Tibial artery (tissue), 4 donors: Measurements from ENCODE around the gene RTP2.

Experiments used
- DNase-seq, 2 donors: peaks; one replicate each; pipeline ENCODE4 v3.0.0-alpha.2; 2019
- H3K27ac ChIP-seq, 2 donors: fragments of 200-600 bp; sonication (generic) in 1 of 2; 1 replicate in 1 of 2; 2 replicates in 1 of 2; pipeline ENCODE4 v1.5.1; 2018 to 2019; ENCODE audit warnings: mild to moderate bottlenecking in 1 of 2
- H3K27me3 ChIP-seq, 2 donors: fragments of 200-600 bp; sonication (generic) in 1 of 2; one replicate each; pipeline versions ENCODE4 v1.5.1 to v1.6.0; 2016 to 2019
- H3K36me3 ChIP-seq, 3 donors: fragments of 200-600 bp; sonication (generic) in 2 of 3; one replicate each; pipeline ENCODE4 v1.5.1; 2016 to 2019; ENCODE audit warnings: mild to moderate bottlenecking in 2 of 3
- H3K4me1 ChIP-seq, 4 donors: fragments of 200-600 bp; sonication (generic) in 2 of 4; 1 replicate in 3 of 4; 2 replicates in 1 of 4; pipeline ENCODE4 v1.5.1; 2016 to 2019
- H3K4me3 ChIP-seq, 2 donors: fragments of 200-600 bp; sonication (generic) in 1 of 2; 1 replicate in 1 of 2; 2 replicates in 1 of 2; pipeline ENCODE4 v1.5.1; 2018 to 2019; ENCODE audit warnings: mild to moderate bottlenecking in 2 of 2
- H3K9me3 ChIP-seq, 3 donors: fragments of 200-600 bp; sonication (generic) in 1 of 3; one replicate each; pipeline ENCODE4 v1.5.1; 2016 to 2019
- intact Hi-C: fragments of 100-400 bp; cut with DNase I; formaldehyde crosslinking; loops from one replicate; pipeline ENCODE4 v1.15.0; 2023; ENCODE audit warnings: low total_unique reads
- TF ChIP-seq, protein P1 (sequence below), 2 experiments: fragments of 200-600 bp in 1 of 2; fragments of 450-650 bp in 1 of 2; IDR thresholded peaks; one replicate each; pipeline ENCODE4 v1.5.1; 2017 to 2019; ENCODE audit warnings: antibody characterized with exemption in 2 of 2, mild to moderate bottlenecking in 1 of 2, moderate library complexity in 1 of 2

The RTP2 gene, protein sequence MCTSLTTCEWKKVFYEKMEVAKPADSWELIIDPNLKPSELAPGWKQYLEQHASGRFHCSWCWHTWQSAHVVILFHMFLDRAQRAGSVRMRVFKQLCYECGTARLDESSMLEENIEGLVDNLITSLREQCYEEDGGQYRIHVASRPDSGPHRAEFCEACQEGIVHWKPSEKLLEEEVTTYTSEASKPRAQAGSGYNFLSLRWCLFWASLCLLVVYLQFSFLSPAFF

DNA sequence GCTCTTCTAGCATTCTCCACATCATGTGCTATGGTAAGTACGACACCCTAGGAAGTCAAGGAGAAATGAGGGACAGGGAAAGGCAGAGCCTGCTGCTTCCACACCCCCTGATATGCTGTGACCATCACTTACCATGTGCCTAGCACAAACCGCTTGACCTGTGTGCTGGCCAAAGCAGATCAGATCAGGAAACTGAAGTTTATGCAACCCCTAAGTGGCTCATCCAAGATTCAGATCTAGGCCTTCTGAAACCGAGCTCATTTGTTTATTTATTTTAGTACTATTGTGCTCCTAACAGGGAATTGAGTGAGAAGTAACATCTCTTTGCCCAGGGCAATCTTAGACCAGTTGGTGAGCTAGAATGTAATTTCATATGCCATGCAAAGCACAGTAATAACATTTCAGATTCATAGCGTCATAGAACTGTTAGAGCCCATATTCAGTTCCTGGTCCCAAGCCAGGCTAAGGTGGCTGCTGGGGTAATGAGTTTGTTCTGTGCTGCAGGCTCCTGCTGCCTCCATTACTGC lies at the start of gene RTP2:
TSS of gene RTP2 (minus strand) at position 51 of the 527 bp plus-strand sequence. CDS start 429 bp downstream, outside the sequence.
- Histone ChIP-seq H3K27ac (no peak within 1 kb of the TSS), H3K4me3 (no peak within 1 kb of the TSS), H3K27me3 (no peaks in the 10 kb centered on the region), H3K9me3 (no peaks in the 10 kb centered on the region), H3K36me3 (no peaks in the 10 kb centered on the region), H3K4me1 (peaks cover 0 to 5% (median 0%) of the 10 kb centered on the region in 4 donors)
- DNase-seq = no peak
- TF ChIP-seq, protein P1, sequence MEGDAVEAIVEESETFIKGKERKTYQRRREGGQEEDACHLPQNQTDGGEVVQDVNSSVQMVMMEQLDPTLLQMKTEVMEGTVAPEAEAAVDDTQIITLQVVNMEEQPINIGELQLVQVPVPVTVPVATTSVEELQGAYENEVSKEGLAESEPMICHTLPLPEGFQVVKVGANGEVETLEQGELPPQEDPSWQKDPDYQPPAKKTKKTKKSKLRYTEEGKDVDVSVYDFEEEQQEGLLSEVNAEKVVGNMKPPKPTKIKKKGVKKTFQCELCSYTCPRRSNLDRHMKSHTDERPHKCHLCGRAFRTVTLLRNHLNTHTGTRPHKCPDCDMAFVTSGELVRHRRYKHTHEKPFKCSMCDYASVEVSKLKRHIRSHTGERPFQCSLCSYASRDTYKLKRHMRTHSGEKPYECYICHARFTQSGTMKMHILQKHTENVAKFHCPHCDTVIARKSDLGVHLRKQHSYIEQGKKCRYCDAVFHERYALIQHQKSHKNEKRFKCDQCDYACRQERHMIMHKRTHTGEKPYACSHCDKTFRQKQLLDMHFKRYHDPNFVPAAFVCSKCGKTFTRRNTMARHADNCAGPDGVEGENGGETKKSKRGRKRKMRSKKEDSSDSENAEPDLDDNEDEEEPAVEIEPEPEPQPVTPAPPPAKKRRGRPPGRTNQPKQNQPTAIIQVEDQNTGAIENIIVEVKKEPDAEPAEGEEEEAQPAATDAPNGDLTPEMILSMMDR (IDR thresholded peaks at IDR 0.05) = no peak
- intact Hi-C loops = no loop called here

- intact Hi-C loops = no loop called here
- no peak overlapping the region for H3K4me3 ChIP-seq
- peaks cover 0 to 26% (median 17%) of the 10 kb centered on the region in 4 donors for H3K4me1 ChIP-seq
These were observed 48.3 kb upstream of the RTP2 start for GRCh38 chr3:187750513-187751123.

GRCh38 chr3:187750006-187750512 lies 47.7 kb upstream of the RTP2 start:
- Histone ChIP-seq H3K27ac (no peak overlapping the region), H3K9me3 (no peaks in the 10 kb centered on the region), H3K4me1 (peaks cover 0 to 26% (median 17%) of the 10 kb centered on the region in 4 donors), H3K4me3 (no peak overlapping the region), H3K27me3 (no peaks in the 10 kb centered on the region), H3K36me3 (no peaks in the 10 kb centered on the region)
- DNase-seq = no peak
- intact Hi-C loops = no loop called here
- TF ChIP-seq, protein P1 (IDR thresholded peaks at IDR 0.05) = no peak

More at GRCh38 chr3:187750513-187751123, 48.3 kb upstream of the RTP2 start:
- Histone ChIP-seq H3K36me3 (no peaks in the 10 kb centered on the region), H3K27me3 (no peaks in the 10 kb centered on the region), H3K27ac (no peak overlapping the region), H3K9me3 (no peaks in the 10 kb centered on the region)
- TF ChIP-seq, protein P1 (IDR thresholded peaks at IDR 0.05) = no peak
- DNase-seq = no peak

DNA sequence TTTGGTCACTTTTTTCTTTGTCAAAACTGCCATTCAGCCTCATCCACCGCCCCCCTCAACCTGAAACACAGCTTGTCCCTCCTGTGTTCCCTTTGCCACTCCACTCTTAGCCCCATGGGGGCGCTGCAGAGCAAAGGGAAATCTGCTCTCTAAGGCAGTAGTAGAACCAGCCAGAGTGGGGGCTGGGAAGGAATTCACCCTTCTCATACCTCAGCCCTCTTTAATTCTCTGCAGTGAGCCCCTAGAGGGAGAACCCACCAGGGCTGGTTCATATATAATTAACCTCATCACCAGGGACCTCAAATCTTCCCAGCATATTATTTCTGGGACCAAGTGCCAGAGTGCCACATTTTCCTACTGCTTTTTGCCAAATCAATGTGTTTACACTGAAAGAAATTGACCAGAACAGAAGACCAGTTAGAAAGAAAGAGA lies 45.7 kb upstream of the RTP2 start:
- no peaks in the 10 kb centered on the region for H3K36me3 ChIP-seq
- DNase-seq = peak; percentile 95 to 96
- H3K4me3 ChIP-seq = no peak overlapping the region
- peak overlapping the region; percentile 93 to 99 for H3K27ac ChIP-seq
- peaks cover 0 to 26% (median 17%) of the 10 kb centered on the region in 4 donors for H3K4me1 ChIP-seq
- intact Hi-C loops = loop anchor here (5.0 to 10.0 kb wide), 3 partner anchors 304 to 857 kb away; no protein-coding TSS in a partner anchor
- no peaks in the 10 kb centered on the region for H3K9me3 ChIP-seq
- no peaks in the 10 kb centered on the region for H3K27me3 ChIP-seq
- TF ChIP-seq, protein P1 (IDR thresholded peaks at IDR 0.05) = peak; percentile 94 to 96

DNA sequence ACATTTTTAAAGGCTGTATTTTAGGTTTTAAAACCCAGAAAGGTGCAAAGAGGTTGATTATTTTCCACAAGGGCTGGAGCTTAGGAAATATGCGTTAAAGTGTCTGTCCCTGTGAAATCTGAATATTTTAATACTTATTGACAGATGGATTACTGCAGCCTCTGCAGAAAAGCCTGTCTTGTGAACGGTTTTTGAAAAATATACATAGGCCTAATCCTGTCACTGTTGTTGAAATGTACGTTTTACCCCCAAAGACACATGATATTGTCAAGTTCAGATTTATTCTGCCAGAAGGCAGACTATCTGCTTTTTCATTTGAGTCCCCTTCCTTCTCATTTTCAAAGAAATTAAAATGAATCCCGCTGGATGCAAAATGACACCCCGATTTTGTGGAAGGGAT lies 45.1 kb upstream of the RTP2 start:
- no peak for DNase-seq
- H3K36me3 ChIP-seq = no peaks in the 10 kb centered on the region
- peaks cover 0 to 29% (median 17%) of the 10 kb centered on the region in 4 donors for H3K4me1 ChIP-seq
- TF ChIP-seq, protein P1 (IDR thresholded peaks at IDR 0.05) = no peak
- no peaks in the 10 kb centered on the region for H3K27me3 ChIP-seq
- no peaks in the 10 kb centered on the region for H3K9me3 ChIP-seq
- H3K4me3 ChIP-seq = no peak overlapping the region
- H3K27ac ChIP-seq = peak overlapping the region; percentile 93 to 99
- intact Hi-C loops = loop anchor here (5.0 to 10.0 kb wide), 3 partner anchors 305 to 857 kb away; no protein-coding TSS in a partner anchor
